A673 (cell line): ENCODE data around the gene UBASH3B. TPM values are rescaled to one million over a fixed set of nuclear protein-coding genes. Genes with fewer than 3 reads are reported as not detected.

Experiments
- BruUV-seq: library from RNA; stranded (reverse); fragments of 400-500 nt; replicated peaks from 2 replicates; lab custom pipeline; 2021; lab: Mats Ljungman, UMichigan
- CTCF ChIA-PET: fragments of 300-600 bp; sonication (Branson Sonifier 250); formaldehyde crosslinking; loops from one replicate; lab custom pipeline; 2022; ENCODE audit warnings: antibody characterized with exemption; lab: Charles Lee
- POLR2A ChIA-PET: fragments of 300-600 bp; sonication (Branson Sonifier 250); formaldehyde crosslinking; loops from one replicate; lab custom pipeline; 2022; ENCODE audit warnings: antibody characterized with exemption; ENCODE audit not compliant: low non-redundant PET; lab: Charles Lee
- DNase-seq: peaks from one replicate; pipeline ENCODE4 v3.0.0-alpha.2; 2015; ENCODE audit warnings: low spot score
- H3K27ac ChIP-seq: fragments of 200-600 bp; sonication (generic); 2 replicates; pipeline ENCODE4 v1.5.1; 2016; ENCODE audit warnings: mixed run types, low read depth, mild to moderate bottlenecking, mixed read lengths, antibody characterized with exemption, low read length; ENCODE audit not compliant: poor library complexity, severe bottlenecking
- H3K27me3 ChIP-seq: fragments of 200-600 bp; sonication (generic); replicated peaks from 2 replicates; pipeline ENCODE4 v1.6.1; 2017; ENCODE audit warnings: mixed run types, low read depth, mild to moderate bottlenecking, mixed read lengths, antibody characterized with exemption, low read length; ENCODE audit not compliant: insufficient read depth, poor library complexity
- H3K36me3 ChIP-seq: fragments of 200-600 bp; sonication (generic); 2 replicates; pipeline ENCODE4 v1.6.1; 2016; ENCODE audit warnings: mixed run types, mild to moderate bottlenecking, mixed read lengths, antibody characterized with exemption, low read length; ENCODE audit not compliant: insufficient read depth, poor library complexity, severe bottlenecking
- H3K4me1 ChIP-seq: fragments of 200-600 bp; sonication (generic); 2 replicates; pipeline ENCODE4 v1.6.1; 2017; ENCODE audit warnings: mixed run types, mild to moderate bottlenecking, mixed read lengths, antibody characterized with exemption, low read length; ENCODE audit not compliant: insufficient read depth, poor library complexity, severe bottlenecking
- H3K4me3 ChIP-seq: fragments of 200-600 bp; sonication (generic); 2 replicates; pipeline ENCODE4 v1.5.1; 2016; ENCODE audit warnings: low read depth, mixed run types, mild to moderate bottlenecking, mixed read lengths, low read length; ENCODE audit not compliant: poor library complexity, severe bottlenecking
- H3K9me3 ChIP-seq: fragments of 200-600 bp; sonication (generic); 2 replicates; pipeline ENCODE4 v1.6.1; 2016; ENCODE audit warnings: mixed run types, low read depth, mild to moderate bottlenecking, mixed read lengths, antibody characterized with exemption, low read length; ENCODE audit not compliant: poor library complexity, severe bottlenecking
- EZH2 ChIP-seq: fragments of 200-600 bp; sonication (generic); IDR thresholded peaks from 2 replicates; pipeline ENCODE4 v1.6.1; 2017; ENCODE audit warnings: borderline replicate concordance, low read depth, mild to moderate bottlenecking, mixed read lengths, antibody characterized with exemption, low read length; ENCODE audit not compliant: poor library complexity, severe bottlenecking
- intact Hi-C: fragments of 100-400 bp; cut with micrococcal nuclease; formaldehyde crosslinking; loops from one replicate; pipeline ENCODE4 v1.10.0; 2022; ENCODE audit not compliant: unreplicated experiment
- total RNA-seq: library from RNA; stranded (reverse); gene quantifications from 2 replicates; pipeline ENCODE4 v1.2.3, GENCODE V29; 2021
- TF ChIP-seq, protein P1 (sequence below): fragments of 300-800, 200-600 bp; sonication (generic); conservative IDR thresholded peaks from 2 replicates; pipeline ENCODE4 v1.5.1; 2017; ENCODE audit warnings: low read depth, mild to moderate bottlenecking, antibody characterized with exemption, low read length, moderate library complexity, mixed read lengths

Gene UBASH3B
- total RNA-seq, 1 experiment from 2014 or later = 15.3 TPM

GRCh38 chr11:122852796-122853160 lies 197.3 kb downstream of the UBASH3B start:
- ChIA-PET POLR2A (interaction anchor here (0.6 kb wide), 1 partner anchor 201 kb away, joined by 3 read pairs; no protein-coding TSS in a partner anchor), CTCF (interaction anchor here (0.7 to 3.6 kb wide), 9 partner anchors 19 to 225 kb away, joined by 3 to 54 read pairs (median 5); no protein-coding TSS in a partner anchor)
- no peaks in the 10 kb centered on the region for H3K9me3 ChIP-seq
- TF ChIP-seq, protein P1, sequence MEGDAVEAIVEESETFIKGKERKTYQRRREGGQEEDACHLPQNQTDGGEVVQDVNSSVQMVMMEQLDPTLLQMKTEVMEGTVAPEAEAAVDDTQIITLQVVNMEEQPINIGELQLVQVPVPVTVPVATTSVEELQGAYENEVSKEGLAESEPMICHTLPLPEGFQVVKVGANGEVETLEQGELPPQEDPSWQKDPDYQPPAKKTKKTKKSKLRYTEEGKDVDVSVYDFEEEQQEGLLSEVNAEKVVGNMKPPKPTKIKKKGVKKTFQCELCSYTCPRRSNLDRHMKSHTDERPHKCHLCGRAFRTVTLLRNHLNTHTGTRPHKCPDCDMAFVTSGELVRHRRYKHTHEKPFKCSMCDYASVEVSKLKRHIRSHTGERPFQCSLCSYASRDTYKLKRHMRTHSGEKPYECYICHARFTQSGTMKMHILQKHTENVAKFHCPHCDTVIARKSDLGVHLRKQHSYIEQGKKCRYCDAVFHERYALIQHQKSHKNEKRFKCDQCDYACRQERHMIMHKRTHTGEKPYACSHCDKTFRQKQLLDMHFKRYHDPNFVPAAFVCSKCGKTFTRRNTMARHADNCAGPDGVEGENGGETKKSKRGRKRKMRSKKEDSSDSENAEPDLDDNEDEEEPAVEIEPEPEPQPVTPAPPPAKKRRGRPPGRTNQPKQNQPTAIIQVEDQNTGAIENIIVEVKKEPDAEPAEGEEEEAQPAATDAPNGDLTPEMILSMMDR = no peak
- no peak for TF ChIP-seq EZH2
- no TSS peak for BruUV-seq
- no peak overlapping the region for H3K4me3 ChIP-seq
- intact Hi-C loops = no loop called here
- DNase-seq = no peak
- H3K4me1 ChIP-seq = peaks cover 40% of the 10 kb centered on the region
- no peaks in the 10 kb centered on the region for H3K36me3 ChIP-seq
- H3K27me3 ChIP-seq = no peaks in the 10 kb centered on the region
- H3K27ac ChIP-seq = no peak overlapping the region

DNA sequence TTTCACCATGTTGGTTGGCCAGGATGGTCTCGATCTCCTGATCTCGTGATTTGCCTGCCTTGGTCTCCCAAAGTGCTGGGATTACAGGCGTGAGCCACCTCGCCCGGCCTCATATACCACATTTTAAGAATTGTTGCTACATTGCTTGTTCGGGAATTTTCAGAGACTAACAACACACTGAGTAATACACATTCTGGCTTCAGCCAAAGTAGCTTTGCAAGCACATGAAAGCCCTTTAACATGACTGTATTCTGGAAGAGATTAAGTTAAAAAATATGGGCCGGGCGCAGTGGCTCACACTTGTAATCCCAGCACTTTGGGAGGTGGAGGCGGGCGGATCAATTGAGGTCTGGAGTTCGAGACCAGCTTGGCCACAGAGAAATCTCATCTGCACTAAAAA lies 197.7 kb downstream of the UBASH3B start:
- intact Hi-C loops = no loop called here
- ChIA-PET CTCF (interaction anchor here (0.5 to 3.6 kb wide), 10 partner anchors 20 to 1603 kb away, joined by 3 to 54 read pairs (median 4); no protein-coding TSS in a partner anchor), POLR2A (interaction anchor here (0.6 kb wide), 1 partner anchor 201 kb away, joined by 3 read pairs; no protein-coding TSS in a partner anchor)
- Histone ChIP-seq H3K27me3 (no peaks in the 10 kb centered on the region), H3K4me1 (peaks cover 40% of the 10 kb centered on the region), H3K36me3 (no peaks in the 10 kb centered on the region), H3K27ac (no peak overlapping the region), H3K9me3 (no peaks in the 10 kb centered on the region), H3K4me3 (no peak overlapping the region)
- DNase-seq = no peak
- no TSS peak for BruUV-seq
- no peak for TF ChIP-seq EZH2
- TF ChIP-seq, protein P1 = no peak

DNA sequence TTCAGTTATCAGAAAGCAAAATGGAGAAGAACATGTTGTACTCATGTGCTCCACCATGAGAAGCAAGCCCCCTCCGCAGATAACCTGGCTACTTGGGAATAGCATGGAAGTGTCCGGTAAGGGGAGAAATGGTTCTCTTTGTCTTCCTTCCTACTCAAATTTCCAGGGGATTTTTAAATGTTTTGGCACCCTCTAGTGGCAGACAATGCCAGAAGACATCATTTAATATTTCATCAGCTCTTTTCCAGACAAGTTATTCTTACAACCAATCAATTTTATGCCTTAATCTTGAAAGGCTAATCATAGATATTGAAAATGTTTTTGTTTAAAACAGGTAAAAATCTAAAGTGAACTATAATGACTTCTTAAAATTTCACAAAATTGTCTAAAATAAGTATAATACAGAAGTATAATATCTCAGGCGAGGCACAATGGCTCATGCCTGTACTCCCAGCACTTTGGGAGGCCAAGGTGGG lies 198.5 kb downstream of the UBASH3B start:
- H3K27me3 ChIP-seq = no peaks in the 10 kb centered on the region
- no peak overlapping the region for H3K4me3 ChIP-seq
- no peaks in the 10 kb centered on the region for H3K9me3 ChIP-seq
- no peak for TF ChIP-seq EZH2
- TF ChIP-seq, protein P1 = peak; percentile 88
- no TSS peak for BruUV-seq
- H3K4me1 ChIP-seq = peaks cover 40% of the 10 kb centered on the region
- DNase-seq = peak; percentile 91
- no peak overlapping the region for H3K27ac ChIP-seq
- intact Hi-C loops = loop anchor here (1.0 to 2.0 kb wide), 3 partner anchors 58 to 273 kb away; no protein-coding TSS in a partner anchor
- CTCF ChIA-PET = interaction anchor here (0.5 to 3.6 kb wide), 11 partner anchors 13 to 274 kb away, joined by 3 to 54 read pairs (median 4); no protein-coding TSS in a partner anchor
- POLR2A ChIA-PET = no interaction called here
- H3K36me3 ChIP-seq = no peaks in the 10 kb centered on the region
